GM18909 (cell line): Measurements from ENCODE around the gene DZANK1.
A peak's percentile ranks its signal among the peaks of the same experiment; 100 is the strongest.
"Not testable (repeated sequence)": the region's sequence is repeated elsewhere in the genome, so short reads cannot be mapped to it uniquely, and the experiment has no call there.

Experiments used
- ATAC-seq: cut with Tn5 transposase; IDR thresholded peaks from one replicate; pipeline ENCODE4 v1.9.1; 2021; ENCODE audit warnings: mild to moderate bottlenecking; ENCODE audit not compliant: unreplicated experiment, poor library complexity

The DZANK1 gene

GRCh38 chr20:18466894-18467730, at the start of gene DZANK1, which contains the start of gene POLR3F:
Gene DZANK1, minus strand, starts transcription at chr20:18467030. Its CDS starts 1,672 bp downstream, at chr20:18465358.
Gene POLR3F, plus strand, starts transcription at chr20:18467390. Its CDS starts 117 bp downstream, at chr20:18467507.
- ATAC-seq, result peak; percentile 97

GRCh38 chr20:18515973-18516372, 49.1 kb upstream of the DZANK1 start:
- no peak for ATAC-seq

- no peak for ATAC-seq
Observed at GRCh38 chr20:18514127-18514526, 47.3 kb upstream of the DZANK1 start.

GRCh38 chr20:18513208-18513607, 46.4 kb upstream of the DZANK1 start:
- ATAC-seq, result no peak

- ATAC-seq, result no peak
Observed at GRCh38 chr20:18511571-18511970, 44.7 kb upstream of the DZANK1 start.

GRCh38 chr20:18507218-18508191, 40.7 kb upstream of the DZANK1 start, which contains the start of gene SEC23B:
Gene SEC23B, plus strand, starts transcription at chr20:18507940. Its CDS starts 2,896 bp downstream, at chr20:18510836.
- ATAC-seq, result peak; percentile 97

- ATAC-seq, result no peak
Observed at GRCh38 chr20:18506744-18507143, 39.9 kb upstream of the DZANK1 start.

- ATAC-seq, result no peak
Observed at GRCh38 chr20:18504479-18505060, 37.7 kb upstream of the DZANK1 start.

- not testable (repeated sequence) for ATAC-seq
Observed at GRCh38 chr20:18501672-18502071, 34.8 kb upstream of the DZANK1 start.

GRCh38 chr20:18497603-18498002, 30.8 kb upstream of the DZANK1 start:
- ATAC-seq, result no peak

GRCh38 chr20:18496740-18497592, 30.1 kb upstream of the DZANK1 start, which contains the start of gene RBBP9:
Gene RBBP9, minus strand, starts transcription at chr20:18497225. Its CDS starts 58 bp downstream, at chr20:18497167.
- peak; percentile 99 for ATAC-seq

GRCh38 chr20:18496042-18496441, 29.2 kb upstream of the DZANK1 start:
- ATAC-seq, result no peak

- ATAC-seq, result no peak
Observed at GRCh38 chr20:18488301-18488700, 21.5 kb upstream of the DZANK1 start.

- no peak for ATAC-seq
Observed at GRCh38 chr20:18481596-18481995, 14.8 kb upstream of the DZANK1 start.

GRCh38 chr20:18477821-18478220, 11.0 kb upstream of the DZANK1 start:
- no peak for ATAC-seq

- ATAC-seq, result no peak
Observed at GRCh38 chr20:18477218-18477617, 10.4 kb upstream of the DZANK1 start.

- ATAC-seq, result peak; percentile 24
Observed at GRCh38 chr20:18466574-18466893, 296 bp downstream of the DZANK1 start.

- ATAC-seq, result peak; percentile 36
Observed at GRCh38 chr20:18465536-18466200, 1.2 kb downstream of the DZANK1 start.

- no peak for ATAC-seq
Observed at GRCh38 chr20:18456600-18456999, 10.2 kb downstream of the DZANK1 start.
